KMS-11 (cell line): ENCODE data around the gene FOXC2.

ENCODE experiments used
- H2AFZ ChIP-seq: fragments of 200-600 bp; sonication (generic); 2 replicates; pipeline ENCODE4 v1.6.1; 2016; ENCODE audit warnings: antibody characterized with exemption, mixed run types, low read depth
- H3K27ac ChIP-seq: fragments of 200-600 bp; sonication (generic); 2 replicates; pipeline ENCODE4 v1.6.1; 2016; ENCODE audit warnings: mild to moderate bottlenecking, mixed run types
- H3K27me3 ChIP-seq: fragments of 200-600 bp; sonication (generic); 2 replicates; pipeline ENCODE4 v1.6.1; 2017; ENCODE audit warnings: mild to moderate bottlenecking, low read depth, mixed run types, moderate library complexity; ENCODE audit not compliant: insufficient read depth
- H3K36me3 ChIP-seq: fragments of 200-600 bp; sonication (generic); 2 replicates; pipeline ENCODE4 v1.6.1; 2017; ENCODE audit warnings: mild to moderate bottlenecking, mixed run types; ENCODE audit not compliant: insufficient read depth
- H3K4me1 ChIP-seq: fragments of 200-600 bp; sonication (generic); 2 replicates; pipeline ENCODE4 v1.6.1; 2016; ENCODE audit warnings: mild to moderate bottlenecking, low read depth, mixed run types; ENCODE audit not compliant: poor library complexity, severe bottlenecking
- H3K4me2 ChIP-seq: fragments of 200-600 bp; sonication (generic); 2 replicates; pipeline ENCODE4 v1.7.0; 2016; ENCODE audit warnings: mild to moderate bottlenecking, mixed run types
- H3K4me3 ChIP-seq: fragments of 200-600 bp; sonication (generic); IDR thresholded peaks from 2 replicates; pipeline ENCODE4 v1.6.1; 2017; ENCODE audit warnings: low read depth, low read length, mixed read lengths; ENCODE audit not compliant: insufficient read depth
- H3K79me2 ChIP-seq: fragments of 200-600 bp; sonication (generic); 2 replicates; pipeline ENCODE4 v1.6.1; 2016; ENCODE audit warnings: low read depth, mixed run types; ENCODE audit not compliant: insufficient read depth
- H3K9ac ChIP-seq: fragments of 200-600 bp; sonication (generic); 2 replicates; pipeline ENCODE4 v1.6.1; 2016; ENCODE audit warnings: mild to moderate bottlenecking, mixed run types
- H4K20me1 ChIP-seq: fragments of 200-600 bp; sonication (generic); 2 replicates; pipeline ENCODE4 v1.6.1; 2016; ENCODE audit warnings: mild to moderate bottlenecking, mixed run types; ENCODE audit not compliant: insufficient read depth
- CTCF ChIP-seq: fragments of 200-600 bp; sonication (generic); conservative IDR thresholded peaks from 2 replicates; pipeline ENCODE4 v1.6.1; 2017; ENCODE audit warnings: low read depth, mild to moderate bottlenecking, antibody characterized with exemption, low read length, moderate library complexity, mixed read lengths

The FOXC2 gene

GRCh38 chr16:86608301-86608747, 41.7 kb downstream of the FOXC2 start:
- H3K4me1 ChIP-seq, result no peaks in the 10 kb centered on the region

GRCh38 chr16:86609115-86609514, 42.5 kb downstream of the FOXC2 start:
- no peak overlapping the region for H2AFZ ChIP-seq
- no peak overlapping the region for H3K27ac ChIP-seq

More at GRCh38 chr16:86608301-86608747, 41.7 kb downstream of the FOXC2 start:
- Histone ChIP-seq H3K9ac (no peak overlapping the region), H3K36me3 (no peaks in the 10 kb centered on the region), H3K4me3 (no peak overlapping the region), H3K4me2 (no peak overlapping the region), H3K27me3 (peaks cover 3% of the 10 kb centered on the region; the same call in 1 of the 2 replicates), H4K20me1 (no peaks in the 10 kb centered on the region), H3K79me2 (no peaks in the 10 kb centered on the region), H3K27ac (no peak overlapping the region), H2AFZ (no peak overlapping the region)
- TF ChIP-seq CTCF, result no peak

GRCh38 chr16:86609661-86610060, 43.0 kb downstream of the FOXC2 start:
- Histone ChIP-seq H2AFZ (no peak overlapping the region), H3K79me2 (no peaks in the 10 kb centered on the region), H4K20me1 (no peaks in the 10 kb centered on the region), H3K4me2 (no peak overlapping the region), H3K27ac (no peak overlapping the region), H3K9ac (no peak overlapping the region), H3K27me3 (peaks cover 6% of the 10 kb centered on the region; the same call in 1 of the 2 replicates), H3K4me3 (no peak overlapping the region), H3K4me1 (no peaks in the 10 kb centered on the region), H3K36me3 (no peaks in the 10 kb centered on the region)
- no peak for TF ChIP-seq CTCF

More at GRCh38 chr16:86609115-86609514, 42.5 kb downstream of the FOXC2 start:
- H3K4me3 ChIP-seq, result no peak overlapping the region
- TF ChIP-seq CTCF, result no peak
- H4K20me1 ChIP-seq, result no peaks in the 10 kb centered on the region
- no peak overlapping the region for H3K4me2 ChIP-seq
- H3K9ac ChIP-seq, result no peak overlapping the region
- H3K36me3 ChIP-seq, result no peaks in the 10 kb centered on the region
- H3K79me2 ChIP-seq, result no peaks in the 10 kb centered on the region
- H3K4me1 ChIP-seq, result no peaks in the 10 kb centered on the region
- H3K27me3 ChIP-seq, result peaks cover 3% of the 10 kb centered on the region; the same call in 1 of the 2 replicates

- H3K9ac ChIP-seq, result no peak overlapping the region
- no peak overlapping the region for H3K4me2 ChIP-seq
- H4K20me1 ChIP-seq, result no peaks in the 10 kb centered on the region
- H3K27me3 ChIP-seq, result peaks cover 11% of the 10 kb centered on the region; the same call in 1 of the 2 replicates
- H3K4me3 ChIP-seq, result no peak overlapping the region
- no peaks in the 10 kb centered on the region for H3K79me2 ChIP-seq
- no peak overlapping the region for H3K27ac ChIP-seq
- no peak for TF ChIP-seq CTCF
- H2AFZ ChIP-seq, result no peak overlapping the region
- H3K4me1 ChIP-seq, result no peaks in the 10 kb centered on the region
- H3K36me3 ChIP-seq, result no peaks in the 10 kb centered on the region
Observed at GRCh38 chr16:86610779-86611524, 44.3 kb downstream of the FOXC2 start.
